ENCODE data around the gene VCL. TPM values are rescaled to one million over a fixed set of nuclear protein-coding genes. Genes with fewer than 3 reads are reported as not detected.

VCL gene
- total RNA-seq, 1 experiment from 2014 or later = 106 TPM

DNA sequence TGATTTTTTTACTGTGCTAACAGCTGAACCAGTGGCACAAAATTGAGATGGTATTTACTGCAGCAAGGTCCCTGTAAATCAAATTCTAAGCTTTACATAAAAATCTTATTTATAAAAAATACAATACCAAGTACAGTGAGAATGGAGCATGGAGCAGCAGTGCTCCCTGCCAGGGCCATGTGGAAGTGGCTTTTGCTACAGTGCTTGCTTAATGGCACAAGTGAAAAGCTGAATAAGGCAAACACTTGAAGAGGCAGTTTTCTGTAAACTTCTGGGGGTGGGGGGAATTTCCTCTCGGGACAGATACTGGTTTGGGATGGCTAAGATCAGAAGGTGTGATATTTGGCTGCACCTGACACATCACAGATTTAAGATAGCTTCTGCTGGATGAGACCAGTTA, 125.2 kb downstream of the VCL start:
- H2AFZ ChIP-seq (ENCODE audit: low read depth, low read length, poor library complexity, severe bottlenecking) = no peak overlapping the region
- intact Hi-C loops (cut with micrococcal nuclease) = no loop called here
- peaks cover 11 to 16% of the 10 kb centered on the region in 2 experiments for H3K4me1 ChIP-seq (ENCODE audit: control insufficient read depth in 1 of 2, insufficient read depth in 2 of 2, low read length in 2 of 2)
- TF ChIP-seq SIN3A (IDR thresholded peaks at IDR 0.05; ENCODE audit: low read depth) (no peak), JUND (IDR thresholded peaks at IDR 0.05) (no peak), EZH2 (IDR thresholded peaks at IDR 0.05) (no peak), EZH2phosphoT487 (IDR thresholded peaks at IDR 0.05; ENCODE audit: borderline replicate concordance) (no peak), MAX (IDR thresholded peaks at IDR 0.05) (no peak), POLR2A (IDR thresholded peaks at IDR 0.05; ENCODE audit: borderline replicate concordance, extremely low read depth, insufficient read depth, insufficient read length) (no peak), REST (IDR thresholded peaks at IDR 0.05; ENCODE audit: low read depth) (no peak)
- TF ChIP-seq, protein P1, sequence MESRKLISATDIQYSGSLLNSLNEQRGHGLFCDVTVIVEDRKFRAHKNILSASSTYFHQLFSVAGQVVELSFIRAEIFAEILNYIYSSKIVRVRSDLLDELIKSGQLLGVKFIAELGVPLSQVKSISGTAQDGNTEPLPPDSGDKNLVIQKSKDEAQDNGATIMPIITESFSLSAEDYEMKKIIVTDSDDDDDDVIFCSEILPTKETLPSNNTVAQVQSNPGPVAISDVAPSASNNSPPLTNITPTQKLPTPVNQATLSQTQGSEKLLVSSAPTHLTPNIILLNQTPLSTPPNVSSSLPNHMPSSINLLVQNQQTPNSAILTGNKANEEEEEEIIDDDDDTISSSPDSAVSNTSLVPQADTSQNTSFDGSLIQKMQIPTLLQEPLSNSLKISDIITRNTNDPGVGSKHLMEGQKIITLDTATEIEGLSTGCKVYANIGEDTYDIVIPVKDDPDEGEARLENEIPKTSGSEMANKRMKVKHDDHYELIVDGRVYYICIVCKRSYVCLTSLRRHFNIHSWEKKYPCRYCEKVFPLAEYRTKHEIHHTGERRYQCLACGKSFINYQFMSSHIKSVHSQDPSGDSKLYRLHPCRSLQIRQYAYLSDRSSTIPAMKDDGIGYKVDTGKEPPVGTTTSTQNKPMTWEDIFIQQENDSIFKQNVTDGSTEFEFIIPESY (IDR thresholded peaks at IDR 0.05; ENCODE audit: extremely low read depth, insufficient replicate concordance, low read length) = no peak
- CTCF ChIA-PET = no interaction called here
- DNase-seq (ENCODE audit: low read depth, low spot score) = no peak
- no peaks in the 10 kb centered on the region for H3K9me3 ChIP-seq (ENCODE audit: control insufficient read depth in 1 of 2, insufficient read depth in 1 of 2, low read depth in 1 of 2, low read length in 2 of 2)
- BruUV-seq (replicated peaks) = TSS peak; percentile 29
- H3K27me3 ChIP-seq (ENCODE audit: insufficient read depth, low read length) = no peaks in the 10 kb centered on the region
- POLR2A ChIA-PET = no interaction called here
- H3K27ac ChIP-seq (ENCODE audit: low read depth, low read length) = no peak overlapping the region
- H3K9me2 ChIP-seq (ENCODE audit: insufficient read depth) = no peaks in the 10 kb centered on the region
- no peaks in the 10 kb centered on the region; the same call in 1 of the 2 replicates for H3K79me2 ChIP-seq (ENCODE audit: insufficient read depth, low read length)
- no peak overlapping the region for H3K4me3 ChIP-seq (replicated peaks in 1 of 2; ENCODE audit: low read depth in 1 of 2, low read length in 2 of 2)
- RAD21 ChIA-PET (ENCODE audit: low non-redundant PET in 1 of 2, low total read pairs in 2 of 2, uncharacterized antibody in 2 of 2, unreplicated experiment in 2 of 2) = no interaction called here
- ATAC-seq = no peak
- no peaks in the 10 kb centered on the region for H4K20me1 ChIP-seq (ENCODE audit: insufficient read depth)
- peaks cover 43 to 49% of the 10 kb centered on the region in 2 experiments for H3K36me3 ChIP-seq (ENCODE audit: control insufficient read depth in 1 of 2, insufficient read depth in 2 of 2, low read length in 2 of 2)
- no peak overlapping the region for H3K4me2 ChIP-seq (ENCODE audit: low read length)
- H3K9ac ChIP-seq (ENCODE audit: low read length) = no peak overlapping the region

All from HCT116 (cell line).